ENCODE measurements around the gene PUS3.

DNA sequence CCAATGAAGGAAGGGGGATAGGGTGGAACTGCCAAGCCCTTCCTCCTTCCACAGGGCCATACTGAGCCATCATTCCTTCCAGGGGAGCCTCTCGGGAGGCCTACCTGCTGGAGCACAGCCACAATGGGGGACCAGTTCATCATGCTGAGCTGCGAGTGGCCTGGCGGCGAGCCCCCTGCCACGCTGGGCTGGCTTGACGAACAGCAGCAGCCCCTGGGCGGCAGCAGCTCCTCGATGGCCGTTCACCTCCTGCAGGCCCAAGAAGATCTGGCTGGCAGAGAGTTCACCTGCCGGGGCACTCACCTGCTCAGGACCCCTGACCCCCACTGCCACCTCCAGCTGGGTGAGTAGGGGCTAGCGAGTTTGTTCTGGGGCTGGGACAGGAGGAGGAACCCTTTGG lies 48.7 kb upstream of the PUS3 start:
- TF ChIP-seq, protein P1, sequence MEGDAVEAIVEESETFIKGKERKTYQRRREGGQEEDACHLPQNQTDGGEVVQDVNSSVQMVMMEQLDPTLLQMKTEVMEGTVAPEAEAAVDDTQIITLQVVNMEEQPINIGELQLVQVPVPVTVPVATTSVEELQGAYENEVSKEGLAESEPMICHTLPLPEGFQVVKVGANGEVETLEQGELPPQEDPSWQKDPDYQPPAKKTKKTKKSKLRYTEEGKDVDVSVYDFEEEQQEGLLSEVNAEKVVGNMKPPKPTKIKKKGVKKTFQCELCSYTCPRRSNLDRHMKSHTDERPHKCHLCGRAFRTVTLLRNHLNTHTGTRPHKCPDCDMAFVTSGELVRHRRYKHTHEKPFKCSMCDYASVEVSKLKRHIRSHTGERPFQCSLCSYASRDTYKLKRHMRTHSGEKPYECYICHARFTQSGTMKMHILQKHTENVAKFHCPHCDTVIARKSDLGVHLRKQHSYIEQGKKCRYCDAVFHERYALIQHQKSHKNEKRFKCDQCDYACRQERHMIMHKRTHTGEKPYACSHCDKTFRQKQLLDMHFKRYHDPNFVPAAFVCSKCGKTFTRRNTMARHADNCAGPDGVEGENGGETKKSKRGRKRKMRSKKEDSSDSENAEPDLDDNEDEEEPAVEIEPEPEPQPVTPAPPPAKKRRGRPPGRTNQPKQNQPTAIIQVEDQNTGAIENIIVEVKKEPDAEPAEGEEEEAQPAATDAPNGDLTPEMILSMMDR (tag by site-specific recombination; IDR thresholded peaks at IDR 0.05): no peak
- TF ChIP-seq ZNF19 (tag by site-specific recombination; IDR thresholded peaks at IDR 0.05; ENCODE audit: low read depth): no peak
- TF ChIP-seq ZNF510 (tag by site-specific recombination; IDR thresholded peaks at IDR 0.05; ENCODE audit: insufficient replicate concordance): no peak
- TF ChIP-seq MZF1 (tag by site-specific recombination; IDR thresholded peaks at IDR 0.05; ENCODE audit: borderline replicate concordance): no peak
- no peak for TF ChIP-seq ZNF350 (tag by site-specific recombination; IDR thresholded peaks at IDR 0.05)
- TF ChIP-seq, protein P2, sequence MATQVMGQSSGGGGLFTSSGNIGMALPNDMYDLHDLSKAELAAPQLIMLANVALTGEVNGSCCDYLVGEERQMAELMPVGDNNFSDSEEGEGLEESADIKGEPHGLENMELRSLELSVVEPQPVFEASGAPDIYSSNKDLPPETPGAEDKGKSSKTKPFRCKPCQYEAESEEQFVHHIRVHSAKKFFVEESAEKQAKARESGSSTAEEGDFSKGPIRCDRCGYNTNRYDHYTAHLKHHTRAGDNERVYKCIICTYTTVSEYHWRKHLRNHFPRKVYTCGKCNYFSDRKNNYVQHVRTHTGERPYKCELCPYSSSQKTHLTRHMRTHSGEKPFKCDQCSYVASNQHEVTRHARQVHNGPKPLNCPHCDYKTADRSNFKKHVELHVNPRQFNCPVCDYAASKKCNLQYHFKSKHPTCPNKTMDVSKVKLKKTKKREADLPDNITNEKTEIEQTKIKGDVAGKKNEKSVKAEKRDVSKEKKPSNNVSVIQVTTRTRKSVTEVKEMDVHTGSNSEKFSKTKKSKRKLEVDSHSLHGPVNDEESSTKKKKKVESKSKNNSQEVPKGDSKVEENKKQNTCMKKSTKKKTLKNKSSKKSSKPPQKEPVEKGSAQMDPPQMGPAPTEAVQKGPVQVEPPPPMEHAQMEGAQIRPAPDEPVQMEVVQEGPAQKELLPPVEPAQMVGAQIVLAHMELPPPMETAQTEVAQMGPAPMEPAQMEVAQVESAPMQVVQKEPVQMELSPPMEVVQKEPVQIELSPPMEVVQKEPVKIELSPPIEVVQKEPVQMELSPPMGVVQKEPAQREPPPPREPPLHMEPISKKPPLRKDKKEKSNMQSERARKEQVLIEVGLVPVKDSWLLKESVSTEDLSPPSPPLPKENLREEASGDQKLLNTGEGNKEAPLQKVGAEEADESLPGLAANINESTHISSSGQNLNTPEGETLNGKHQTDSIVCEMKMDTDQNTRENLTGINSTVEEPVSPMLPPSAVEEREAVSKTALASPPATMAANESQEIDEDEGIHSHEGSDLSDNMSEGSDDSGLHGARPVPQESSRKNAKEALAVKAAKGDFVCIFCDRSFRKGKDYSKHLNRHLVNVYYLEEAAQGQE (tag by site-specific recombination; IDR thresholded peaks at IDR 0.05): no peak
- TF ChIP-seq ZNF776 (tag by site-specific recombination; IDR thresholded peaks at IDR 0.05; ENCODE audit: borderline replicate concordance): no peak
- TF ChIP-seq ZSCAN16 (tag by site-specific recombination; IDR thresholded peaks at IDR 0.05): no peak
- TF ChIP-seq ZNF274 (IDR thresholded peaks at IDR 0.05; ENCODE audit: low read length): no peak
- no peak for TF ChIP-seq ZNF274 (tag by site-specific recombination; IDR thresholded peaks at IDR 0.05; ENCODE audit: borderline replicate concordance)
- no peak for TF ChIP-seq OSR2 (tag by site-specific recombination; IDR thresholded peaks at IDR 0.05)
- no peak for TF ChIP-seq ZBTB21 (tag by site-specific recombination; IDR thresholded peaks at IDR 0.05)

All from HEK293 (cell line).